ENCODE data around the gene ARHGDIA.

ARHGDIA gene

GRCh38 chr17:81821147-81821546 is 50.0 kb downstream of the ARHGDIA start:
- no peak overlapping the region for H3K4me3 ChIP-seq (ENCODE audit: low read depth, low read length)
- TF ChIP-seq CTCF (IDR thresholded peaks at IDR 0.05; ENCODE audit: control insufficient read depth, extremely low read depth, insufficient read depth), result no peak
- no peak for DNase-seq (ENCODE audit: low read depth)

GRCh38 chr17:81819708-81820107 is 51.4 kb downstream of the ARHGDIA start:
- TF ChIP-seq CTCF (IDR thresholded peaks at IDR 0.05; ENCODE audit: control insufficient read depth, extremely low read depth, insufficient read depth), result no peak
- no peak for DNase-seq (ENCODE audit: low read depth)
- no peak overlapping the region for H3K4me3 ChIP-seq (ENCODE audit: low read depth, low read length)

GRCh38 chr17:81817758-81818147 is 53.4 kb downstream of the ARHGDIA start:
- no peak overlapping the region for H3K4me3 ChIP-seq (ENCODE audit: low read depth, low read length)
- DNase-seq (ENCODE audit: low read depth), result no peak
- no peak for TF ChIP-seq CTCF (IDR thresholded peaks at IDR 0.05; ENCODE audit: control insufficient read depth, extremely low read depth, insufficient read depth)

Data from LNCaP clone FGC (cell line).